ENCODE results near the gene UBE2QL1. TPM values are rescaled to one million over a fixed set of nuclear protein-coding genes. Genes with fewer than 3 reads are reported as not detected.

The UBE2QL1 gene
- total and polyA plus RNA-seq, 2 of the 8 experiments (the other 6 are each of a cell fraction or from before 2014, with no cell fraction given) = 0.43 to 0.65 TPM

GRCh38 chr5:6461793-6462650 is 13.4 kb downstream of the UBE2QL1 start:
- Histone ChIP-seq H3K18ac (ENCODE audit: extremely low read depth, low read length) (no peak overlapping the region), H3K23me2 (ENCODE audit: low read depth, low read length) (no peaks in the 10 kb centered on the region), H4K8ac (ENCODE audit: extremely low read depth, insufficient read depth, low read length) (0 out of 2 replicates have a peak overlapping the region, but pooled peaks have one; percentile 4), H3K14ac (ENCODE audit: insufficient read length) (no peak overlapping the region), H3K4me3 (ENCODE audit: extremely low read depth in 1 of 4, insufficient read depth in 2 of 4, low read depth in 3 of 4, low read length in 4 of 4) (no peak overlapping the region), H3K23ac (ENCODE audit: insufficient read length) (no peak overlapping the region), H3K56ac (replicated peaks; ENCODE audit: insufficient read length, low read depth, low read length) (no peak overlapping the region), H4K5ac (ENCODE audit: insufficient read length, low read depth, low read length) (no peak overlapping the region), H3K27me3 (replicated peaks in 1 of 4; ENCODE audit: control insufficient read depth in 3 of 4, extremely low read depth in 1 of 4, insufficient read depth in 3 of 4, low read length in 3 of 4) (peaks cover 0 to 11% (median 2%) of the 10 kb centered on the region in 4 experiments; a peak in 3 of 7 replicates), H3K27ac (ENCODE audit: low read depth, low read length) (no peak overlapping the region), H3K4ac (replicated peaks; ENCODE audit: insufficient read length, low read depth, low read length) (no peak overlapping the region), H2BK15ac (ENCODE audit: low read length) (no peak overlapping the region), H3K79me1 (ENCODE audit: low read depth, low read length) (no peaks in the 10 kb centered on the region; the same call in 1 of the 2 replicates), H4K91ac (replicated peaks; ENCODE audit: insufficient read length, low read length) (no peak overlapping the region), H2BK5ac (ENCODE audit: low read depth, low read length) (no peak overlapping the region), H2AK5ac (ENCODE audit: low read depth, low read length) (no peak overlapping the region), H3K36me3 (ENCODE audit: control insufficient read depth in 2 of 4, insufficient read depth in 4 of 4, low read length in 3 of 4) (no peaks in the 10 kb centered on the region), H3K9ac (replicated peaks in 1 of 4; ENCODE audit: extremely low read depth in 1 of 4, low read depth in 3 of 4, low read length in 3 of 4) (no peak overlapping the region), H4K20me1 (replicated peaks in 1 of 2; ENCODE audit: control insufficient read depth in 1 of 2, insufficient read depth in 2 of 2, low read length in 2 of 2) (peaks cover 0 to 4% of the 10 kb centered on the region in 2 experiments), H3K4me1 (replicated peaks in 1 of 4; ENCODE audit: control insufficient read depth in 3 of 4, insufficient read depth in 4 of 4, low read length in 3 of 4) (peaks cover 0 to 6% (median 3%) of the 10 kb centered on the region in 4 experiments; a peak in 3 of 7 replicates), H3K9me3 (ENCODE audit: insufficient read depth in 2 of 2, low read depth in 1 of 2, low read length in 1 of 2) (no peaks in the 10 kb centered on the region), H3K79me2 (ENCODE audit: control insufficient read depth in 1 of 2, insufficient read depth in 2 of 2, low read length in 2 of 2) (no peaks in the 10 kb centered on the region), H2BK12ac (ENCODE audit: low read depth, low read length) (no peak overlapping the region), H2BK120ac (replicated peaks; ENCODE audit: low read depth, low read length) (no peak overlapping the region), H2BK20ac (ENCODE audit: low read length) (no peak overlapping the region), H3K4me2 (ENCODE audit: insufficient read depth in 1 of 2, low read depth in 2 of 2, low read length in 2 of 2) (no peak overlapping the region), H2AFZ (ENCODE audit: low read length) (no peak overlapping the region)
- ChIA-PET CTCF (ENCODE audit: partially characterized antibody) (no interaction called here), POLR2A (ENCODE audit: partially characterized antibody) (interaction anchor here (0.6 kb wide), 1 partner anchor 231 kb away, joined by 3 read pairs; no protein-coding TSS in a partner anchor)
- DNase-seq (ENCODE audit: low read depth in 1 of 2, low spot score in 2 of 2) = no peak
- no peak for FAIRE-seq
- 89% methylated on average over 17 of the region's 17 CpGs; no CpG with 5 or more reads in 1 of the 2 experiments for WGBS, 2 experiments (ENCODE audit: extremely low coverage in 1 of 2, insufficient coverage in 1 of 2, insufficient read length in 1 of 2, insufficient replicate concordance in 2 of 2, low coverage in 1 of 2, low lambda C conversion rate in 2 of 2, missing lambda C conversion rate in 1 of 2)
- TF ChIP-seq SUZ12 (IDR thresholded peaks at IDR 0.05; ENCODE audit: low read length) (no peak), POLR2A (IDR thresholded peaks at IDR 0.05; ENCODE audit: control extremely low read depth in 1 of 2, low read depth in 2 of 2, low read length in 2 of 2) (no peak), CREB1 (IDR thresholded peaks at IDR 0.05) (no peak), RAD21 (IDR thresholded peaks at IDR 0.05 in 1 of 2, conservative IDR thresholded peaks at IDR 0.05 in 1 of 2; ENCODE audit: low read depth in 2 of 2, low read length in 2 of 2) (no peak), MAFK (IDR thresholded peaks at IDR 0.05; ENCODE audit: low read depth, low read length) (no peak), JUN (IDR thresholded peaks at IDR 0.05; ENCODE audit: low read depth, low read length) (no peak), CBX5 (IDR thresholded peaks at IDR 0.05; ENCODE audit: low read depth, low read length) (no peak), SRF (IDR thresholded peaks at IDR 0.05; ENCODE audit: low read depth, low read length) (no peak), JUND (IDR thresholded peaks at IDR 0.05; ENCODE audit: low read length) (no peak), BACH1 (IDR thresholded peaks at IDR 0.05; ENCODE audit: low read length) (no peak), POLR2AphosphoS5 (IDR thresholded peaks at IDR 0.05; ENCODE audit: low read depth, low read length) (no peak), RFX5 (IDR thresholded peaks at IDR 0.05; ENCODE audit: borderline replicate concordance, low read depth, low read length) (no peak), SP4 (IDR thresholded peaks at IDR 0.05; ENCODE audit: low read length) (no peak), YY1 (IDR thresholded peaks at IDR 0.05; ENCODE audit: low read depth, low read length) (no peak)

Measured in H1 (cell line).